H9 (cell line): ENCODE measurements around the gene SELENOK. TPM values are rescaled to one million over a fixed set of nuclear protein-coding genes. Genes with fewer than 3 reads are reported as not detected.

Experiments used
- DNase-seq: peaks from one replicate; pipeline ENCODE4 v3.0.0-alpha.2; 2017
- H2AFZ ChIP-seq: one replicate; pipeline ENCODE4 v1.6.1; 2013; ENCODE audit warnings: mild to moderate bottlenecking, low read length, control low read depth, moderate library complexity
- H2AK5ac ChIP-seq: 2 replicates; pipeline ENCODE4 v1.6.1; 2013; ENCODE audit warnings: low read length, control low read depth, mixed read lengths; ENCODE audit not compliant: insufficient read length
- H2BK120ac ChIP-seq: one replicate; pipeline ENCODE4 v1.6.1; 2013; ENCODE audit warnings: low read depth, mild to moderate bottlenecking, low read length, control low read depth, inconsistent platforms; ENCODE audit not compliant: poor library complexity, severe bottlenecking
- H2BK12ac ChIP-seq: 2 replicates; pipeline ENCODE4 v1.6.1; 2013; ENCODE audit warnings: low read length, control low read depth, mixed read lengths, low read depth; ENCODE audit not compliant: insufficient read length
- H2BK15ac ChIP-seq: 2 replicates; pipeline ENCODE4 v1.6.1; 2013; ENCODE audit warnings: low read depth, low read length, control low read depth
- H2BK20ac ChIP-seq: one replicate; pipeline ENCODE4 v1.6.1; 2013; ENCODE audit warnings: low read depth, mild to moderate bottlenecking, low read length, control low read depth, inconsistent platforms; ENCODE audit not compliant: poor library complexity, severe bottlenecking
- H2BK5ac ChIP-seq: 2 replicates; pipeline ENCODE4 v1.6.1; 2013; ENCODE audit warnings: low read length, control low read depth, mixed read lengths; ENCODE audit not compliant: insufficient read length
- H3K14ac ChIP-seq: 2 replicates; pipeline ENCODE4 v1.6.1; 2013; ENCODE audit warnings: low read length, control low read depth; ENCODE audit not compliant: insufficient read depth
- H3K18ac ChIP-seq: 2 replicates; pipeline ENCODE4 v1.6.1; 2013; ENCODE audit warnings: low read depth, mild to moderate bottlenecking, mixed read lengths, low read length, control low read depth; ENCODE audit not compliant: insufficient read length
- H3K23ac ChIP-seq: 2 replicates; pipeline ENCODE4 v1.6.1; 2013; ENCODE audit warnings: low read length, control low read depth, mixed read lengths, low read depth; ENCODE audit not compliant: insufficient read length
- H3K23me2 ChIP-seq: 2 replicates; pipeline ENCODE4 v1.6.1; 2013; ENCODE audit warnings: low read depth, mild to moderate bottlenecking, mixed read lengths, low read length, control low read depth; ENCODE audit not compliant: insufficient read length, poor library complexity, severe bottlenecking
- H3K27ac ChIP-seq: 2 replicates; pipeline ENCODE4 v1.5.1; 2013; ENCODE audit warnings: low read length, control low read depth, mixed read lengths, low read depth; ENCODE audit not compliant: insufficient read length
- H3K27me3 ChIP-seq: 2 replicates; pipeline ENCODE4 v1.6.1; 2013; ENCODE audit warnings: low read length, control low read depth, inconsistent platforms; ENCODE audit not compliant: insufficient read depth
- H3K4ac ChIP-seq: 2 replicates; pipeline ENCODE4 v1.6.1; 2013; ENCODE audit warnings: low read depth, mild to moderate bottlenecking, control low read depth, inconsistent platforms, low read length, moderate library complexity
- H3K4me1 ChIP-seq: 2 replicates; pipeline ENCODE4 v1.6.1; 2013; ENCODE audit warnings: low read length, control low read depth, inconsistent platforms; ENCODE audit not compliant: insufficient read depth
- H3K4me2 ChIP-seq: 2 replicates; pipeline ENCODE4 v1.6.1; 2013; ENCODE audit warnings: low read length, control low read depth, mixed read lengths; ENCODE audit not compliant: insufficient read length, insufficient read depth
- H3K56ac ChIP-seq: 2 replicates; pipeline ENCODE4 v1.6.1; 2013; ENCODE audit warnings: low read depth, mild to moderate bottlenecking, mixed read lengths, low read length, control low read depth; ENCODE audit not compliant: insufficient read length
- H3K79me1 ChIP-seq: 2 replicates; pipeline ENCODE4 v1.6.1; 2013; ENCODE audit warnings: low read depth, mild to moderate bottlenecking, moderate library complexity, low read length, control low read depth, inconsistent platforms; ENCODE audit not compliant: insufficient read depth, poor library complexity, severe bottlenecking
- H3K79me2 ChIP-seq: 2 replicates; pipeline ENCODE4 v1.6.1; 2013; ENCODE audit warnings: low read length, control low read depth, inconsistent platforms; ENCODE audit not compliant: insufficient read depth
- H3K9ac ChIP-seq: 2 replicates; pipeline ENCODE4 v1.6.1; 2013; ENCODE audit warnings: low read length, control low read depth, mixed read lengths; ENCODE audit not compliant: insufficient read length; ENCODE audit errors: extremely low read depth
- H3K9me3 ChIP-seq: one replicate; pipeline ENCODE4 v1.6.1; 2013; ENCODE audit warnings: low read depth, low read length, inconsistent platforms; ENCODE audit not compliant: control insufficient read depth
- H3T11ph ChIP-seq: one replicate; pipeline ENCODE4 v1.6.1; 2013; ENCODE audit warnings: mild to moderate bottlenecking, low read length, control low read depth, inconsistent platforms
- H4K20me1 ChIP-seq: one replicate; pipeline ENCODE4 v1.6.1; 2013; ENCODE audit not compliant: control insufficient read depth, insufficient read length, insufficient read depth
- H4K5ac ChIP-seq: 2 replicates; pipeline ENCODE4 v1.6.1; 2013; ENCODE audit warnings: low read depth, mild to moderate bottlenecking, mixed read lengths, low read length, control low read depth; ENCODE audit not compliant: insufficient read length
- H4K8ac ChIP-seq: replicated peaks from 2 replicates; pipeline ENCODE4 v1.6.1; 2013; ENCODE audit warnings: low read length, control low read depth, mixed read lengths, low read depth; ENCODE audit not compliant: insufficient read length
- H4K91ac ChIP-seq: 2 replicates; pipeline ENCODE4 v1.6.1; 2013; ENCODE audit warnings: low read depth, mild to moderate bottlenecking, moderate library complexity, mixed read lengths, low read length, control low read depth; ENCODE audit not compliant: insufficient read length
- H3K27ac Mint-ChIP-seq, 3 experiments: 2 replicates in 2 of 3; 3 replicates in 1 of 3; pipeline ENCODE4 v1.8.0; 2020 to 2021; ENCODE audit warnings: mixed read lengths in 3 of 3, mild to moderate bottlenecking in 1 of 3, moderate library complexity in 1 of 3
- H3K27me3 Mint-ChIP-seq: 2 replicates; pipeline ENCODE4 v1.8.0; 2021; ENCODE audit warnings: low read depth, mild to moderate bottlenecking, moderate library complexity, mixed read lengths
- H3K36me3 Mint-ChIP-seq, 3 experiments: 2 replicates in 2 of 3; 3 replicates in 1 of 3; pipeline ENCODE4 v1.8.0; 2020 to 2021; ENCODE audit warnings: low read depth in 3 of 3, mixed read lengths in 3 of 3; ENCODE audit not compliant: insufficient read depth in 1 of 3
- H3K4me1 Mint-ChIP-seq, 2 experiments: 2 replicates each; pipeline ENCODE4 v1.8.0; 2020; ENCODE audit warnings: mixed read lengths in 2 of 2
- H3K4me3 Mint-ChIP-seq, 2 experiments: 2 replicates in 1 of 2; 3 replicates in 1 of 2; pipeline ENCODE4 v1.8.0; 2020 to 2021; ENCODE audit warnings: mild to moderate bottlenecking in 2 of 2, mixed read lengths in 2 of 2, moderate library complexity in 1 of 2
- H3K9me3 Mint-ChIP-seq, 2 experiments: 2 replicates in 1 of 2; 3 replicates in 1 of 2; pipeline ENCODE4 v1.8.0; 2020; ENCODE audit warnings: mild to moderate bottlenecking in 2 of 2, mixed read lengths in 2 of 2, moderate library complexity in 1 of 2
- WGBS: extraction: QIAGEN DNeasy Blood & Tissue Kit; methylation state at CpG from one replicate; pipeline ENCODE4 v1.1.7; 2013; ENCODE audit warnings: missing lambda C conversion rate, low lambda C conversion rate, mixed read lengths; ENCODE audit not compliant: insufficient read length; ENCODE audit errors: extremely low coverage; 5-methylcytosine and 5-hydroxymethylcytosine counted together
- total RNA-seq: library from RNA; stranded (reverse); gene quantifications from 2 replicates; pipeline ENCODE4 v1.2.1, GENCODE V29; 2021
- TF ChIP-seq, protein P1 (sequence below): fragments of 200-600 bp; sonication (generic); conservative IDR thresholded peaks from 3 replicates; pipeline ENCODE4 v1.8.0; 2021; ENCODE audit warnings: antibody characterized with exemption, mild to moderate bottlenecking

The SELENOK gene
- total RNA-seq, 1 experiment from 2014 or later: 34.6 TPM

DNA sequence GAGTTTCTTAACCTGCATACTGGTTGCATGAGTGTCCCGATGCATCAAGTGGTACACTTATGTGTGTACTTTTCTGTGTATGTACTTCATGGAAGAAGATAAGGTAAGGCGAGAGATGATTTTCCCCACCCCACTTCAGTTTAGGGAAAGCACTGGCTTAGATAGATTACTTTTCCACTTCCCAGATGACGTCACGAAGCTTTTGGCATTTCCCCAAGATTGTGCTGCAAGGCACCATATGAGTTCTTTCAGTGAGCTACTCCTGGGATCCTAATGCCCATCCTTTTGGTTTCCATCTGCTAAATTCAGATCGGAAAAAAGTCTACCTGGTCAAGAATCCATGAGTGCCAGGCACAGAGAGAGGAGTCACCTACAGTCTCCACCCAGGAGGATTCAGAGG lies 40.8 kb downstream of the SELENOK start:
- Histone ChIP-seq H3K27me3 (peaks cover 9% of the 10 kb centered on the region), H3K14ac (no peak overlapping the region), H4K91ac (no peak overlapping the region), H2AFZ (no peak overlapping the region), H3K4me2 (no peak overlapping the region), H2BK12ac (no peak overlapping the region), H2AK5ac (no peak overlapping the region), H3K23me2 (peaks cover 4% of the 10 kb centered on the region), H3K56ac (no peak overlapping the region), H3K9me3 (no peaks in the 10 kb centered on the region), H4K5ac (no peak overlapping the region), H3K79me2 (no peaks in the 10 kb centered on the region), H3K18ac (no peak overlapping the region), H3K4ac (no peak overlapping the region), H2BK15ac (no peak overlapping the region), H4K8ac (no peak overlapping the region), H2BK120ac (no peak overlapping the region), H2BK20ac (no peak overlapping the region), H3T11ph (no peak overlapping the region), H3K4me1 (no peaks in the 10 kb centered on the region; the same call in 1 of the 2 replicates), H3K9ac (no peak overlapping the region), H2BK5ac (no peak overlapping the region), H3K79me1 (no peaks in the 10 kb centered on the region), H3K23ac (no peak overlapping the region), H3K27ac (no peak overlapping the region), H4K20me1 (no peaks in the 10 kb centered on the region)
- Mint-ChIP-seq H3K36me3 (peaks cover 0 to 6% (median 0%) of the 10 kb centered on the region in 3 experiments; a peak in 1 of 7 replicates), H3K9me3 (no peaks in the 10 kb centered on the region; a peak in 1 of 5 replicates), H3K4me1 (peaks cover 0 to 6% of the 10 kb centered on the region in 2 experiments; a peak in 2 of 4 replicates), H3K27me3 (peaks cover 20% of the 10 kb centered on the region), H3K4me3 (no peak overlapping the region), H3K27ac (no peak overlapping the region)
- DNase-seq: no peak
- WGBS: no CpG with 5 or more reads among the region's 5 CpGs
- TF ChIP-seq, protein P1, sequence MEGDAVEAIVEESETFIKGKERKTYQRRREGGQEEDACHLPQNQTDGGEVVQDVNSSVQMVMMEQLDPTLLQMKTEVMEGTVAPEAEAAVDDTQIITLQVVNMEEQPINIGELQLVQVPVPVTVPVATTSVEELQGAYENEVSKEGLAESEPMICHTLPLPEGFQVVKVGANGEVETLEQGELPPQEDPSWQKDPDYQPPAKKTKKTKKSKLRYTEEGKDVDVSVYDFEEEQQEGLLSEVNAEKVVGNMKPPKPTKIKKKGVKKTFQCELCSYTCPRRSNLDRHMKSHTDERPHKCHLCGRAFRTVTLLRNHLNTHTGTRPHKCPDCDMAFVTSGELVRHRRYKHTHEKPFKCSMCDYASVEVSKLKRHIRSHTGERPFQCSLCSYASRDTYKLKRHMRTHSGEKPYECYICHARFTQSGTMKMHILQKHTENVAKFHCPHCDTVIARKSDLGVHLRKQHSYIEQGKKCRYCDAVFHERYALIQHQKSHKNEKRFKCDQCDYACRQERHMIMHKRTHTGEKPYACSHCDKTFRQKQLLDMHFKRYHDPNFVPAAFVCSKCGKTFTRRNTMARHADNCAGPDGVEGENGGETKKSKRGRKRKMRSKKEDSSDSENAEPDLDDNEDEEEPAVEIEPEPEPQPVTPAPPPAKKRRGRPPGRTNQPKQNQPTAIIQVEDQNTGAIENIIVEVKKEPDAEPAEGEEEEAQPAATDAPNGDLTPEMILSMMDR: no peak
